ENCODE measurements around the gene GRIA1. TPM values are rescaled to one million over a fixed set of nuclear protein-coding genes. Genes with fewer than 3 reads are reported as not detected.

GRIA1 gene
- polyA plus RNA-seq (ENCODE audit: insufficient read length in 4 of 4) = 1 to 10 TPM; 1.4 to 6.7 (median 2.3) TPM

GRCh38 chr5:153490118-153491037, at the start of gene GRIA1:
GRIA1 (plus strand) TSS chr5:153490670.
- peak in 2 of 4 donors; percentile 5 to 25 for DNase-seq (ENCODE audit: low read depth in 4 of 4, low spot score in 3 of 4)

GRCh38 chr5:153445875-153446579, 44.4 kb upstream of the GRIA1 start:
- DNase-seq (ENCODE audit: low read depth in 4 of 4, low spot score in 3 of 4) = no peak

GRCh38 chr5:153447534-153447933, 42.9 kb upstream of the GRIA1 start:
- DNase-seq (ENCODE audit: low read depth in 4 of 4, low spot score in 3 of 4) = no peak

GRCh38 chr5:153456354-153456753, 34.1 kb upstream of the GRIA1 start:
- no peak for DNase-seq (ENCODE audit: low read depth in 4 of 4, low spot score in 3 of 4)

- DNase-seq (ENCODE audit: low read depth in 4 of 4, low spot score in 3 of 4) = no peak
Observed at GRCh38 chr5:153456993-153457392, 33.5 kb upstream of the GRIA1 start.

GRCh38 chr5:153458268-153458667, 32.2 kb upstream of the GRIA1 start:
- DNase-seq (ENCODE audit: low read depth in 4 of 4, low spot score in 3 of 4) = no peak

GRCh38 chr5:153459051-153459743, 31.3 kb upstream of the GRIA1 start:
- no peak for DNase-seq (ENCODE audit: low read depth in 4 of 4, low spot score in 3 of 4)

GRCh38 chr5:153460421-153460820, 30.0 kb upstream of the GRIA1 start:
- no peak for DNase-seq (ENCODE audit: low read depth in 4 of 4, low spot score in 3 of 4)

- DNase-seq (ENCODE audit: low read depth in 4 of 4, low spot score in 3 of 4) = no peak
Observed at GRCh38 chr5:153461341-153461740, 29.1 kb upstream of the GRIA1 start.

- DNase-seq (ENCODE audit: low read depth in 4 of 4, low spot score in 3 of 4) = no peak
Observed at GRCh38 chr5:153463806-153464205, 26.7 kb upstream of the GRIA1 start.

- no peak for DNase-seq (ENCODE audit: low read depth in 4 of 4, low spot score in 3 of 4)
Observed at GRCh38 chr5:153467546-153467945, 22.9 kb upstream of the GRIA1 start.

GRCh38 chr5:153469423-153469822, 21.0 kb upstream of the GRIA1 start:
- DNase-seq (ENCODE audit: low read depth in 4 of 4, low spot score in 3 of 4) = no peak

- no peak for DNase-seq (ENCODE audit: low read depth in 4 of 4, low spot score in 3 of 4)
Observed at GRCh38 chr5:153470736-153471135, 19.7 kb upstream of the GRIA1 start.

- no peak for DNase-seq (ENCODE audit: low read depth in 4 of 4, low spot score in 3 of 4)
Observed at GRCh38 chr5:153476767-153477166, 13.7 kb upstream of the GRIA1 start.

- DNase-seq (ENCODE audit: low read depth in 4 of 4, low spot score in 3 of 4) = no peak
Observed at GRCh38 chr5:153480401-153480800, 10.1 kb upstream of the GRIA1 start.

- DNase-seq (ENCODE audit: low read depth in 4 of 4, low spot score in 3 of 4) = no peak
Observed at GRCh38 chr5:153483482-153483881, 7.0 kb upstream of the GRIA1 start.

- DNase-seq (ENCODE audit: low read depth in 4 of 4, low spot score in 3 of 4) = no peak
Observed at GRCh38 chr5:153485641-153486040, 4.8 kb upstream of the GRIA1 start.

- DNase-seq (ENCODE audit: low read depth in 4 of 4, low spot score in 3 of 4) = no peak
Observed at GRCh38 chr5:153486771-153487170, 3.7 kb upstream of the GRIA1 start.

- DNase-seq (ENCODE audit: low read depth in 4 of 4, low spot score in 3 of 4) = no peak
Observed at GRCh38 chr5:153489611-153490010, 859 bp upstream of the GRIA1 start.

GRCh38 chr5:153491038-153491744, 721 bp downstream of the GRIA1 start:
- DNase-seq (ENCODE audit: low read depth in 4 of 4, low spot score in 3 of 4) = no peak

GRCh38 chr5:153491856-153492255, 1.4 kb downstream of the GRIA1 start:
- DNase-seq (ENCODE audit: low read depth in 4 of 4, low spot score in 3 of 4) = no peak
